Measurements from ENCODE around the gene LRRTM4.

LRRTM4 gene

GRCh38 chr2:76977846-76978727 lies 544.1 kb downstream of the LRRTM4 start:
- DNase-seq = no peak

- no peak for DNase-seq
Measured at GRCh38 chr2:76975752-76976151, 546.4 kb downstream of the LRRTM4 start.

- no peak for DNase-seq
Measured at GRCh38 chr2:76973610-76974009, 548.6 kb downstream of the LRRTM4 start.

GRCh38 chr2:76965772-76966171 lies 556.4 kb downstream of the LRRTM4 start:
- no peak for DNase-seq

- no peak for DNase-seq
Measured at GRCh38 chr2:76958749-76959148, 563.4 kb downstream of the LRRTM4 start.

GRCh38 chr2:76953733-76954347 lies 568.3 kb downstream of the LRRTM4 start:
- DNase-seq = peak; percentile 64

- no peak for DNase-seq
Measured at GRCh38 chr2:76946631-76947145, 575.5 kb downstream of the LRRTM4 start.

GRCh38 chr2:76940559-76940958 lies 581.6 kb downstream of the LRRTM4 start:
- DNase-seq = no peak

GRCh38 chr2:76938153-76938552 lies 584.0 kb downstream of the LRRTM4 start:
- DNase-seq = no peak

GRCh38 chr2:76932550-76932949 lies 589.6 kb downstream of the LRRTM4 start:
- no peak for DNase-seq

- no peak for DNase-seq
Measured at GRCh38 chr2:76930056-76930744, 592.0 kb downstream of the LRRTM4 start.

GRCh38 chr2:76928026-76928425 lies 594.1 kb downstream of the LRRTM4 start:
- DNase-seq = no peak

GRCh38 chr2:76921006-76921405 lies 601.2 kb downstream of the LRRTM4 start:
- DNase-seq = no peak

- DNase-seq = no peak
Measured at GRCh38 chr2:76895469-76895868, 626.7 kb downstream of the LRRTM4 start.

- DNase-seq = no peak
Measured at GRCh38 chr2:76870581-76870980, 651.6 kb downstream of the LRRTM4 start.

GRCh38 chr2:76870011-76870410 lies 652.2 kb downstream of the LRRTM4 start:
- DNase-seq = no peak

GRCh38 chr2:76867854-76868253 lies 654.3 kb downstream of the LRRTM4 start:
- no peak for DNase-seq

GRCh38 chr2:76866464-76866863 lies 655.7 kb downstream of the LRRTM4 start:
- DNase-seq = no peak

GRCh38 chr2:76862901-76863300 lies 659.3 kb downstream of the LRRTM4 start:
- no peak for DNase-seq

- DNase-seq = no peak
Measured at GRCh38 chr2:76861708-76862107, 660.5 kb downstream of the LRRTM4 start.

GRCh38 chr2:76851000-76851399 lies 671.2 kb downstream of the LRRTM4 start:
- no peak for DNase-seq

GRCh38 chr2:76849086-76849485 lies 673.1 kb downstream of the LRRTM4 start:
- no peak for DNase-seq

- no peak for DNase-seq
Measured at GRCh38 chr2:76839826-76840225, 682.4 kb downstream of the LRRTM4 start.
